ENCODE data around the gene DIS3L2.

DIS3L2 gene

GRCh38 chr2:231961349-231962166, at the start of gene DIS3L2:
Gene DIS3L2, plus strand, starts transcription at chr2:231961713. Its CDS starts 53,215 bp downstream, at chr2:232014928.
- TF ChIP-seq ZFX (IDR thresholded peaks at IDR 0.05; ENCODE audit: borderline replicate concordance) (no peak), CTCF (IDR thresholded peaks at IDR 0.05) (no peak)
- H3K27ac ChIP-seq = peak within 1 kb of the TSS; percentile 79

GRCh38 chr2:231914077-231914690, 47.3 kb upstream of the DIS3L2 start:
- no peak overlapping the region for H3K27ac ChIP-seq
- TF ChIP-seq CTCF (IDR thresholded peaks at IDR 0.05) = no peak

GRCh38 chr2:231917280-231918066, 44.0 kb upstream of the DIS3L2 start:
- no peak for TF ChIP-seq ZFX (IDR thresholded peaks at IDR 0.05; ENCODE audit: borderline replicate concordance)
- TF ChIP-seq CTCF (IDR thresholded peaks at IDR 0.05) = no peak
- no peak overlapping the region for H3K27ac ChIP-seq

GRCh38 chr2:231918501-231919330, 42.8 kb upstream of the DIS3L2 start:
- H3K27ac ChIP-seq = no peak overlapping the region
- no peak for TF ChIP-seq ZFX (IDR thresholded peaks at IDR 0.05; ENCODE audit: borderline replicate concordance)

GRCh38 chr2:231919341-231920035, 42.0 kb upstream of the DIS3L2 start:
- TF ChIP-seq ZFX (IDR thresholded peaks at IDR 0.05; ENCODE audit: borderline replicate concordance) (no peak), CTCF (IDR thresholded peaks at IDR 0.05) (no peak)
- H3K27ac ChIP-seq = no peak overlapping the region

GRCh38 chr2:231920366-231920765, 41.1 kb upstream of the DIS3L2 start:
- TF ChIP-seq CTCF (IDR thresholded peaks at IDR 0.05) (no peak), ZFX (IDR thresholded peaks at IDR 0.05; ENCODE audit: borderline replicate concordance) (no peak)
- no peak overlapping the region for H3K27ac ChIP-seq
